ENCODE results near the gene DCAF11. TPM values are rescaled to one million over a fixed set of nuclear protein-coding genes. Genes with fewer than 3 reads are reported as not detected.

The DCAF11 gene
- total and polyA plus RNA-seq, 2 of the 13 experiments (the other 11 are each of a cell fraction or from before 2014, with no cell fraction given), result 150 to 257 TPM

DNA sequence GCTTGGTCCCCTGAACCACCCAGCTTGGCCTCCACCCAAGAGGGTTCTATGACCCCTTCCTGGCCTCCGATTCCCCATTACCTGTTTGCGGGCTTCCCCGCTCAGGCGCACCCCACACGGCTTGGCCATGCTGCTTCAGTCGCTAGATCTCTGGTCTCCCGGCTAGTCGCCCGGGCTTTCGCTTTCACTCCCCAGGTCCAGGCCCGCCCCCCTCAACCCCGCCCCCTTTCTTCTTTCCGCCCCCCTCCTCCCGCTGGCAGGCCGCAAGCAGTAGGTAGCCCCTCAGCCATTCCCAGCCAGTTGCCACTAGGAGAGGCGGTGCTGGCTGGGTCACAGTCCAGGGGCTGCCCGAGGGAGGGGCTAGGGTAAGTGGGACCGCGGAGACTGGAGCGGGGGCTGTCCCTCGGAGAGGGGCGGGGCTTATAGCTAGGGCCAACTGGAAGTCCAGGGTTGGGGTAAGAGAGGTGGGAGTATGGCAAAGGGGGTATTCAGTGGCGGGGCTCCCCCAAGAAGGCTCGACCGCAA is 31.9 kb downstream of the DCAF11 start, which contains the start of gene PSME2 (continued):
- TF ChIP-seq, protein P1, sequence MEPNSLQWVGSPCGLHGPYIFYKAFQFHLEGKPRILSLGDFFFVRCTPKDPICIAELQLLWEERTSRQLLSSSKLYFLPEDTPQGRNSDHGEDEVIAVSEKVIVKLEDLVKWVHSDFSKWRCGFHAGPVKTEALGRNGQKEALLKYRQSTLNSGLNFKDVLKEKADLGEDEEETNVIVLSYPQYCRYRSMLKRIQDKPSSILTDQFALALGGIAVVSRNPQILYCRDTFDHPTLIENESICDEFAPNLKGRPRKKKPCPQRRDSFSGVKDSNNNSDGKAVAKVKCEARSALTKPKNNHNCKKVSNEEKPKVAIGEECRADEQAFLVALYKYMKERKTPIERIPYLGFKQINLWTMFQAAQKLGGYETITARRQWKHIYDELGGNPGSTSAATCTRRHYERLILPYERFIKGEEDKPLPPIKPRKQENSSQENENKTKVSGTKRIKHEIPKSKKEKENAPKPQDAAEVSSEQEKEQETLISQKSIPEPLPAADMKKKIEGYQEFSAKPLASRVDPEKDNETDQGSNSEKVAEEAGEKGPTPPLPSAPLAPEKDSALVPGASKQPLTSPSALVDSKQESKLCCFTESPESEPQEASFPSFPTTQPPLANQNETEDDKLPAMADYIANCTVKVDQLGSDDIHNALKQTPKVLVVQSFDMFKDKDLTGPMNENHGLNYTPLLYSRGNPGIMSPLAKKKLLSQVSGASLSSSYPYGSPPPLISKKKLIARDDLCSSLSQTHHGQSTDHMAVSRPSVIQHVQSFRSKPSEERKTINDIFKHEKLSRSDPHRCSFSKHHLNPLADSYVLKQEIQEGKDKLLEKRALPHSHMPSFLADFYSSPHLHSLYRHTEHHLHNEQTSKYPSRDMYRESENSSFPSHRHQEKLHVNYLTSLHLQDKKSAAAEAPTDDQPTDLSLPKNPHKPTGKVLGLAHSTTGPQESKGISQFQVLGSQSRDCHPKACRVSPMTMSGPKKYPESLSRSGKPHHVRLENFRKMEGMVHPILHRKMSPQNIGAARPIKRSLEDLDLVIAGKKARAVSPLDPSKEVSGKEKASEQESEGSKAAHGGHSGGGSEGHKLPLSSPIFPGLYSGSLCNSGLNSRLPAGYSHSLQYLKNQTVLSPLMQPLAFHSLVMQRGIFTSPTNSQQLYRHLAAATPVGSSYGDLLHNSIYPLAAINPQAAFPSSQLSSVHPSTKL (CRISPR knock-in tag; IDR thresholded peaks at IDR 0.05), result no peak; the same call in 1 of the 2 replicates
- TF ChIP-seq POGZ (CRISPR knock-in tag; IDR thresholded peaks at IDR 0.05) (peak; percentile 84), MEIS1 (CRISPR knock-in tag; IDR thresholded peaks at IDR 0.05; ENCODE audit: borderline replicate concordance) (no peak), BORCS8-MEF2B (CRISPR knock-in tag; IDR thresholded peaks at IDR 0.05) (no peak; the same call in none of the 2 replicates), ZNF746 (CRISPR knock-in tag; IDR thresholded peaks at IDR 0.05) (no peak), ZNF564 (CRISPR knock-in tag; IDR thresholded peaks at IDR 0.05) (no peak), ZNF235 (CRISPR knock-in tag; IDR thresholded peaks at IDR 0.05; ENCODE audit: borderline replicate concordance) (peak; percentile 72; the same call in 1 of the 2 replicates), TBP (CRISPR knock-in tag; IDR thresholded peaks at IDR 0.05) (no peak), ZNF816 (CRISPR knock-in tag; IDR thresholded peaks at IDR 0.05; ENCODE audit: borderline replicate concordance) (no peak), ZFP36 (IDR thresholded peaks at IDR 0.05; ENCODE audit: borderline replicate concordance, low read depth, low read length, partially characterized antibody) (peak; percentile 18), RARG (CRISPR knock-in tag; IDR thresholded peaks at IDR 0.05; ENCODE audit: low read depth) (no peak), HOXA9 (CRISPR knock-in tag; IDR thresholded peaks at IDR 0.05; ENCODE audit: borderline replicate concordance) (no peak)
- TF ChIP-seq, protein P2, sequence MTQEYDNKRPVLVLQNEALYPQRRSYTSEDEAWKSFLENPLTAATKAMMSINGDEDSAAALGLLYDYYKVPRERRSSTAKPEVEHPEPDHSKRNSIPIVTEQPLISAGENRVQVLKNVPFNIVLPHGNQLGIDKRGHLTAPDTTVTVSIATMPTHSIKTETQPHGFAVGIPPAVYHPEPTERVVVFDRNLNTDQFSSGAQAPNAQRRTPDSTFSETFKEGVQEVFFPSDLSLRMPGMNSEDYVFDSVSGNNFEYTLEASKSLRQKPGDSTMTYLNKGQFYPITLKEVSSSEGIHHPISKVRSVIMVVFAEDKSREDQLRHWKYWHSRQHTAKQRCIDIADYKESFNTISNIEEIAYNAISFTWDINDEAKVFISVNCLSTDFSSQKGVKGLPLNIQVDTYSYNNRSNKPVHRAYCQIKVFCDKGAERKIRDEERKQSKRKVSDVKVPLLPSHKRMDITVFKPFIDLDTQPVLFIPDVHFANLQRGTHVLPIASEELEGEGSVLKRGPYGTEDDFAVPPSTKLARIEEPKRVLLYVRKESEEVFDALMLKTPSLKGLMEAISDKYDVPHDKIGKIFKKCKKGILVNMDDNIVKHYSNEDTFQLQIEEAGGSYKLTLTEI (CRISPR knock-in tag; conservative IDR thresholded peaks at IDR 0.05), result no peak
- TF ChIP-seq, protein P3, sequence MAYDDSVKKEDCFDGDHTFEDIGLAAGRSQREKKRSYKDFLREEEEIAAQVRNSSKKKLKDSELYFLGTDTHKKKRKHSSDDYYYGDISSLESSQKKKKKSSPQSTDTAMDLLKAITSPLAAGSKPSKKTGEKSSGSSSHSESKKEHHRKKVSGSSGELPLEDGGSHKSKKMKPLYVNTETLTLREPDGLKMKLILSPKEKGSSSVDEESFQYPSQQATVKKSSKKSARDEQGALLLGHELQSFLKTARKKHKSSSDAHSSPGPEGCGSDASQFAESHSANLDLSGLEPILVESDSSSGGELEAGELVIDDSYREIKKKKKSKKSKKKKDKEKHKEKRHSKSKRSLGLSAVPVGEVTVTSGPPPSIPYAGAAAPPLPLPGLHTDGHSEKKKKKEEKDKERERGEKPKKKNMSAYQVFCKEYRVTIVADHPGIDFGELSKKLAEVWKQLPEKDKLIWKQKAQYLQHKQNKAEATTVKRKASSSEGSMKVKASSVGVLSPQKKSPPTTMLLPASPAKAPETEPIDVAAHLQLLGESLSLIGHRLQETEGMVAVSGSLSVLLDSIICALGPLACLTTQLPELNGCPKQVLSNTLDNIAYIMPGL (CRISPR knock-in tag; IDR thresholded peaks at IDR 0.05; ENCODE audit: borderline replicate concordance in 1 of 2, low read depth in 1 of 2), result peak in 1 of 2 experiments; percentile 79; a peak in 3 of 4 replicates
- TF ChIP-seq, protein P4, sequence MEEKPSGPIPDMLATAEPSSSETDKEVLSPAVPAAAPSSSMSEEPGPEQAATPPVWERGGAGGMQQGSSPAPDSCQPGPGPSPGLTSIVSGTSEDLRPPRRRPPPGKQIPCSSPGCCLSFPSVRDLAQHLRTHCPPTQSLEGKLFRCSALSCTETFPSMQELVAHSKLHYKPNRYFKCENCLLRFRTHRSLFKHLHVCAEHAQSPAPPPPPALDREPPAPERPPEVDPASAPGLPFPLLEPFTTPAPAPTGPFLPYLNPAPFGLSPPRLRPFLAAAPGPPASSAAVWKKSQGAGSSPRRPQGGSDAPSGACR (CRISPR knock-in tag; IDR thresholded peaks at IDR 0.05), result no peak
- TF ChIP-seq, protein P5, sequence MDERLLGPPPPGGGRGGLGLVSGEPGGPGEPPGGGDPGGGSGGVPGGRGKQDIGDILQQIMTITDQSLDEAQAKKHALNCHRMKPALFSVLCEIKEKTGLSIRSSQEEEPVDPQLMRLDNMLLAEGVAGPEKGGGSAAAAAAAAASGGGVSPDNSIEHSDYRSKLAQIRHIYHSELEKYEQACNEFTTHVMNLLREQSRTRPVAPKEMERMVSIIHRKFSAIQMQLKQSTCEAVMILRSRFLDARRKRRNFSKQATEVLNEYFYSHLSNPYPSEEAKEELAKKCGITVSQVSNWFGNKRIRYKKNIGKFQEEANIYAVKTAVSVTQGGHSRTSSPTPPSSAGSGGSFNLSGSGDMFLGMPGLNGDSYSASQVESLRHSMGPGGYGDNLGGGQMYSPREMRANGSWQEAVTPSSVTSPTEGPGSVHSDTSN (CRISPR knock-in tag; IDR thresholded peaks at IDR 0.05), result 0 out of 2 replicates have a peak, but pooled peaks have one; percentile 34
- TF ChIP-seq, protein P6, sequence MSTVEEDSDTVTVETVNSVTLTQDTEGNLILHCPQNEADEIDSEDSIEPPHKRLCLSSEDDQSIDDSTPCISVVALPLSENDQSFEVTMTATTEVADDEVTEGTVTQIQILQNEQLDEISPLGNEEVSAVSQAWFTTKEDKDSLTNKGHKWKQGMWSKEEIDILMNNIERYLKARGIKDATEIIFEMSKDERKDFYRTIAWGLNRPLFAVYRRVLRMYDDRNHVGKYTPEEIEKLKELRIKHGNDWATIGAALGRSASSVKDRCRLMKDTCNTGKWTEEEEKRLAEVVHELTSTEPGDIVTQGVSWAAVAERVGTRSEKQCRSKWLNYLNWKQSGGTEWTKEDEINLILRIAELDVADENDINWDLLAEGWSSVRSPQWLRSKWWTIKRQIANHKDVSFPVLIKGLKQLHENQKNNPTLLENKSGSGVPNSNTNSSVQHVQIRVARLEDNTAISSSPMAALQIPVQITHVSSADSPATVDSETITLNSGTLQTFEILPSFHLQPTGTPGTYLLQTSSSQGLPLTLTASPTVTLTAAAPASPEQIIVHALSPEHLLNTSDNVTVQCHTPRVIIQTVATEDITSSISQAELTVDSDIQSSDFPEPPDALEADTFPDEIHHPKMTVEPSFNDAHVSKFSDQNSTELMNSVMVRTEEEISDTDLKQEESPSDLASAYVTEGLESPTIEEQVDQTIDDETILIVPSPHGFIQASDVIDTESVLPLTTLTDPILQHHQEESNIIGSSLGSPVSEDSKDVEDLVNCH (CRISPR knock-in tag; IDR thresholded peaks at IDR 0.05), result no peak
